ENCODE data around the gene ATP6V1A. TPM values are rescaled to one million over a fixed set of nuclear protein-coding genes. Genes with fewer than 3 reads are reported as not detected.

The ATP6V1A gene
- total RNA-seq, 4 donors from 2014 or later = 41.7 to 77.0 (median 62.7) TPM

GRCh38 chr3:113721636-113722035 lies 25.2 kb upstream of the ATP6V1A start:
- intact Hi-C loops (cut with DNase I; ENCODE audit: low total_unique reads) = no loop called here
- no peak for DNase-seq (ENCODE audit: low spot score in 2 of 2)
- TF ChIP-seq POLR2A (IDR thresholded peaks at IDR 0.05) (no peak), CTCF (IDR thresholded peaks at IDR 0.05) (no peak)
- 79 to 84% methylated on average over 3 of the region's 3 CpGs for WGBS, 2 donors
- no peak overlapping the region for H3K4me3 ChIP-seq (ENCODE audit: low read depth, poor library complexity, severe bottlenecking)

GRCh38 chr3:113728661-113729060 lies 18.2 kb upstream of the ATP6V1A start:
- WGBS, 2 donors = 93 to 95% methylated on average over 2 of the region's 2 CpGs
- TF ChIP-seq CTCF (IDR thresholded peaks at IDR 0.05) (no peak), POLR2A (IDR thresholded peaks at IDR 0.05) (no peak)
- intact Hi-C loops (cut with DNase I; ENCODE audit: low total_unique reads) = no loop called here
- no peak overlapping the region for H3K4me3 ChIP-seq (ENCODE audit: low read depth, poor library complexity, severe bottlenecking)
- DNase-seq (ENCODE audit: low spot score in 2 of 2) = no peak

GRCh38 chr3:113730550-113730949 lies 16.3 kb upstream of the ATP6V1A start:
- H3K4me3 ChIP-seq (ENCODE audit: low read depth, poor library complexity, severe bottlenecking) = no peak overlapping the region
- no peak for TF ChIP-seq POLR2A (IDR thresholded peaks at IDR 0.05)
- no peak for TF ChIP-seq CTCF (IDR thresholded peaks at IDR 0.05)
- no peak for DNase-seq (ENCODE audit: low spot score in 2 of 2)
- intact Hi-C loops (cut with DNase I; ENCODE audit: low total_unique reads) = no loop called here
- 87 to 94% methylated on average over 1 of the region's 1 CpG for WGBS, 2 donors

- 83 to 87% methylated on average over 4 of the region's 4 CpGs for WGBS, 2 donors
- H3K4me3 ChIP-seq (ENCODE audit: low read depth, poor library complexity, severe bottlenecking) = no peak overlapping the region
- TF ChIP-seq CTCF (IDR thresholded peaks at IDR 0.05) = no peak
- no peak for TF ChIP-seq POLR2A (IDR thresholded peaks at IDR 0.05)
- intact Hi-C loops (cut with DNase I; ENCODE audit: low total_unique reads) = no loop called here
- no peak for DNase-seq (ENCODE audit: low spot score in 2 of 2)
Observed at GRCh38 chr3:113731694-113732093, 15.1 kb upstream of the ATP6V1A start.

- no peak for DNase-seq (ENCODE audit: low spot score in 2 of 2)
- intact Hi-C loops (cut with DNase I; ENCODE audit: low total_unique reads) = no loop called here
- H3K4me3 ChIP-seq (ENCODE audit: low read depth, poor library complexity, severe bottlenecking) = no peak overlapping the region
- TF ChIP-seq CTCF (IDR thresholded peaks at IDR 0.05) = peak in 1 of 3 donors; percentile 47
- TF ChIP-seq POLR2A (IDR thresholded peaks at IDR 0.05) = no peak
- 5 to 7% methylated on average over 3 of the region's 3 CpGs for WGBS, 2 donors
Observed at GRCh38 chr3:113736548-113737089, 10.2 kb upstream of the ATP6V1A start.

GRCh38 chr3:113741086-113741485 lies 5.7 kb upstream of the ATP6V1A start:
- no peak overlapping the region for H3K4me3 ChIP-seq (ENCODE audit: low read depth, poor library complexity, severe bottlenecking)
- DNase-seq (ENCODE audit: low spot score in 2 of 2) = no peak
- WGBS, 2 donors = 35 to 46% methylated on average over 5 of the region's 5 CpGs
- no peak for TF ChIP-seq CTCF (IDR thresholded peaks at IDR 0.05)
- TF ChIP-seq POLR2A (IDR thresholded peaks at IDR 0.05) = no peak
- intact Hi-C loops (cut with DNase I; ENCODE audit: low total_unique reads) = no loop called here
